ENCODE results near the gene SHROOM2. TPM values are rescaled to one million over a fixed set of nuclear protein-coding genes. Genes with fewer than 3 reads are reported as not detected.
"Not testable (repeated sequence)": the region's sequence is repeated elsewhere in the genome, so short reads cannot be mapped to it uniquely, and the experiment has no call there.

The SHROOM2 gene
- total RNA-seq, 1 donor from 2014 or later: 1.8 TPM

GRCh38 chrX:9855561-9856283, 69.5 kb downstream of the SHROOM2 start:
- no peak for TF ChIP-seq CTCF (IDR thresholded peaks at IDR 0.05; ENCODE audit: insufficient read depth, low read length, severe bottlenecking)
- Histone ChIP-seq H3K27me3 (ENCODE audit: control insufficient read depth, insufficient read depth, low read length) (no peaks in the 10 kb centered on the region), H3K4me3 (ENCODE audit: low read depth, low read length) (no peak overlapping the region), H3K36me3 (ENCODE audit: control insufficient read depth, insufficient read depth, low read length) (no peaks in the 10 kb centered on the region)
- DNase-seq (ENCODE audit: low read depth) (no peak), FAIRE-seq (no peak)

GRCh38 chrX:9856588-9856987, 70.4 kb downstream of the SHROOM2 start:
- H3K36me3 ChIP-seq (ENCODE audit: control insufficient read depth, insufficient read depth, low read length): no peaks in the 10 kb centered on the region
- no peaks in the 10 kb centered on the region for H3K27me3 ChIP-seq (ENCODE audit: control insufficient read depth, insufficient read depth, low read length)
- TF ChIP-seq CTCF (IDR thresholded peaks at IDR 0.05; ENCODE audit: insufficient read depth, low read length, severe bottlenecking): no peak
- H3K4me3 ChIP-seq (ENCODE audit: low read depth, low read length): no peak overlapping the region
- DNase-seq (ENCODE audit: low read depth) (no peak), FAIRE-seq (no peak)

- H3K4me3 ChIP-seq (ENCODE audit: low read depth, low read length): no peak overlapping the region
- TF ChIP-seq CTCF (IDR thresholded peaks at IDR 0.05; ENCODE audit: insufficient read depth, low read length, severe bottlenecking): no peak
- H3K36me3 ChIP-seq (ENCODE audit: control insufficient read depth, insufficient read depth, low read length): no peaks in the 10 kb centered on the region
- no peaks in the 10 kb centered on the region for H3K27me3 ChIP-seq (ENCODE audit: control insufficient read depth, insufficient read depth, low read length)
- DNase-seq (ENCODE audit: low read depth) (no peak), FAIRE-seq (no peak)
Observed at GRCh38 chrX:9857575-9858474, 71.6 kb downstream of the SHROOM2 start.

- H3K4me3 ChIP-seq (ENCODE audit: low read depth, low read length); H3K36me3 ChIP-seq (ENCODE audit: control insufficient read depth, insufficient read depth, low read length); DNase-seq (ENCODE audit: low read depth); FAIRE-seq; H3K27me3 ChIP-seq (ENCODE audit: control insufficient read depth, insufficient read depth, low read length): not testable (repeated sequence)
Observed at GRCh38 chrX:9858684-9859083, 72.5 kb downstream of the SHROOM2 start.

GRCh38 chrX:9859711-9860555, 73.7 kb downstream of the SHROOM2 start:
- no peak for TF ChIP-seq CTCF (IDR thresholded peaks at IDR 0.05; ENCODE audit: insufficient read depth, low read length, severe bottlenecking)
- no peaks in the 10 kb centered on the region for H3K27me3 ChIP-seq (ENCODE audit: control insufficient read depth, insufficient read depth, low read length)
- H3K4me3 ChIP-seq (ENCODE audit: low read depth, low read length): no peak overlapping the region
- H3K36me3 ChIP-seq (ENCODE audit: control insufficient read depth, insufficient read depth, low read length): no peaks in the 10 kb centered on the region
- DNase-seq (ENCODE audit: low read depth) (peak; percentile 7), FAIRE-seq (no peak)
